Uterus (tissue), 4 donors: Measurements from ENCODE around the gene CHTOP. TPM values are rescaled to one million over a fixed set of nuclear protein-coding genes. Genes with fewer than 3 reads are reported as not detected.

Experiments
- DNase-seq, 2 donors: peaks; one replicate each; pipeline ENCODE4 v3.0.0-alpha.2; 2019 to 2020
- H3K27ac ChIP-seq, 2 donors: fragments of 200-600 bp; sonication (generic); 1 replicate in 1 of 2; 2 replicates in 1 of 2; pipeline ENCODE4 v1.5.1; 2016 to 2018
- H3K27me3 ChIP-seq, 2 donors: fragments of 200-600 bp; sonication (generic); one replicate each; pipeline ENCODE4 v1.5.1; 2018 to 2019; ENCODE audit warnings: control low read depth in 1 of 2
- H3K36me3 ChIP-seq, 2 donors: fragments of 200-600 bp; sonication (generic); one replicate each; pipeline ENCODE4 v1.5.1; 2019; ENCODE audit warnings: control low read depth in 1 of 2
- H3K4me1 ChIP-seq, 2 donors: fragments of 200-600 bp; sonication (generic); one replicate each; pipeline ENCODE4 v1.5.1; 2018 to 2019; ENCODE audit warnings: control low read depth in 1 of 2
- H3K4me3 ChIP-seq, 2 donors: fragments of 200-600 bp; sonication (generic); 1 replicate in 1 of 2; 2 replicates in 1 of 2; pipeline ENCODE4 v1.5.1; 2018 to 2019; ENCODE audit warnings: mild to moderate bottlenecking in 1 of 2
- H3K9me3 ChIP-seq, 2 donors: fragments of 200-600 bp; sonication (generic); one replicate each; pipeline ENCODE4 v1.5.1; 2019; ENCODE audit warnings: control low read depth in 1 of 2
- POLR2A ChIP-seq, 2 donors: fragments of 450-650 bp; IDR thresholded peaks; one replicate each; pipeline ENCODE4 v1.6.1; 2016; ENCODE audit warnings: antibody characterized with exemption in 2 of 2, mild to moderate bottlenecking in 1 of 2, moderate library complexity in 1 of 2
- intact Hi-C: fragments of 100-400 bp; cut with DNase I; formaldehyde crosslinking; loops from one replicate; pipeline ENCODE4 v1.15.1; 2023; ENCODE audit warnings: low total_unique reads
- total RNA-seq, 4 donors: library from RNA; depleted of rRNA in 3 of 4; stranded (reverse); fragments of >200 nt in 3 of 4; gene quantifications; one replicate each; pipeline versions ENCODE4 v1.1.0 to v1.2.4, GENCODE V29; 2014 to 2023
- TF ChIP-seq, protein P1 (sequence below), 4 experiments: fragments of 200-600 bp in 2 of 4; fragments of 450-650 bp in 2 of 4; sonication (generic) in 2 of 4; IDR thresholded peaks; one replicate each; pipeline ENCODE4 v1.5.1; 2016 to 2019; ENCODE audit warnings: antibody characterized with exemption in 4 of 4, mild to moderate bottlenecking in 2 of 4, moderate library complexity in 1 of 4
- donor health status: DM: yes; HTN: yes; CAD: no.

CHTOP gene
- total RNA-seq, 4 donors from 2014 or later, result 43.8 to 91.0 (median 70.8) TPM

DNA sequence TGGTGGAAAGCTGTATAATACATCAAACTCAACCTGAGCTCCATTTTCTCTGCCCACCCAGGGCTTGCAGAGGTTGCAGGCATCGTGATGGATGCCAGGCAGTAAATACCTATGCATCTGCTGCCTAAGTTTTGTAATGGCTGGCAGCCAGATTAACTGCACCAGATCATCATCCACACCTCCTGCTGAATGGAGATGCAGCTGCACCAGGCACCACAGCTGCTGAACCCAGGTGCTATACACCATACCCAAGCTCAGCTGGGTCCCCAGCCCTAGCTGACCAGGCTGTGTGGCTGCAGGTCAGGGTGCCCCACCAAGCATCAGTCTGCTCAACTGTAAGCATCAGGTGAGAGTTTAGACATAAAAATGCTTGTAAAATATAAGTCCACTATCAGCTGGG, 17.9 kb downstream of the CHTOP start:
- Histone ChIP-seq H3K27ac (no peak overlapping the region), H3K4me3 (no peak overlapping the region), H3K9me3 (no peaks in the 10 kb centered on the region), H3K27me3 (no peaks in the 10 kb centered on the region), H3K4me1 (no peaks in the 10 kb centered on the region), H3K36me3 (no peaks in the 10 kb centered on the region)
- TF ChIP-seq, protein P1, sequence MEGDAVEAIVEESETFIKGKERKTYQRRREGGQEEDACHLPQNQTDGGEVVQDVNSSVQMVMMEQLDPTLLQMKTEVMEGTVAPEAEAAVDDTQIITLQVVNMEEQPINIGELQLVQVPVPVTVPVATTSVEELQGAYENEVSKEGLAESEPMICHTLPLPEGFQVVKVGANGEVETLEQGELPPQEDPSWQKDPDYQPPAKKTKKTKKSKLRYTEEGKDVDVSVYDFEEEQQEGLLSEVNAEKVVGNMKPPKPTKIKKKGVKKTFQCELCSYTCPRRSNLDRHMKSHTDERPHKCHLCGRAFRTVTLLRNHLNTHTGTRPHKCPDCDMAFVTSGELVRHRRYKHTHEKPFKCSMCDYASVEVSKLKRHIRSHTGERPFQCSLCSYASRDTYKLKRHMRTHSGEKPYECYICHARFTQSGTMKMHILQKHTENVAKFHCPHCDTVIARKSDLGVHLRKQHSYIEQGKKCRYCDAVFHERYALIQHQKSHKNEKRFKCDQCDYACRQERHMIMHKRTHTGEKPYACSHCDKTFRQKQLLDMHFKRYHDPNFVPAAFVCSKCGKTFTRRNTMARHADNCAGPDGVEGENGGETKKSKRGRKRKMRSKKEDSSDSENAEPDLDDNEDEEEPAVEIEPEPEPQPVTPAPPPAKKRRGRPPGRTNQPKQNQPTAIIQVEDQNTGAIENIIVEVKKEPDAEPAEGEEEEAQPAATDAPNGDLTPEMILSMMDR (IDR thresholded peaks at IDR 0.05), result no peak
- no peak for TF ChIP-seq POLR2A (IDR thresholded peaks at IDR 0.05)
- DNase-seq, result no peak
- intact Hi-C loops, result no loop called here

- Histone ChIP-seq H3K36me3 (no peaks in the 10 kb centered on the region), H3K9me3 (no peaks in the 10 kb centered on the region), H3K4me3 (no peak overlapping the region), H3K27ac (peak overlapping the region in 1 of 2 donors; percentile 0), H3K4me1 (no peaks in the 10 kb centered on the region), H3K27me3 (no peaks in the 10 kb centered on the region)
- TF ChIP-seq POLR2A (IDR thresholded peaks at IDR 0.05), result no peak
- TF ChIP-seq, protein P1 (IDR thresholded peaks at IDR 0.05), result no peak
- no peak for DNase-seq
- intact Hi-C loops, result no loop called here
Observed at GRCh38 chr1:153652805-153653500, 19.1 kb downstream of the CHTOP start.

DNA sequence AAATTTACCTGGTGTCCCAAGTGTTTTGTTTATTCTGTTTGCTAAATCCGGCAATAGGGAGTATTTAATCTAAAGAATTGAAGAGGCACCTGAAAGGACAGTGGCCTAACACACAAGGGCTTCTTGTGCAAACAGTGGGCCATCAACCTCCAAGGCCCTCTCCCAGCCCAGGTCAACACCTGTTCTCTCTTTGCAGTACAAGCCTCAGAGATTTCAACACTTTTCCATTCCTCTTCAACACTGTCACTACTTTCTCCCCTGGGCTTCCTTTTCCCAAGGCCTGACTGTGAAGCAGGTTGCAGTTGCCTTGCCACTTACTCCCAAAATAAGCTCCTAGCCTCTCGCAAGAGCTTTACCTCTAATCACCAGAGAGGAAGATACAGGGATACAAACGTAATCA, 21.5 kb downstream of the CHTOP start:
- no peak for TF ChIP-seq POLR2A (IDR thresholded peaks at IDR 0.05)
- TF ChIP-seq, protein P1 (IDR thresholded peaks at IDR 0.05), result no peak
- Histone ChIP-seq H3K27me3 (no peaks in the 10 kb centered on the region), H3K4me1 (peaks cover 4 to 9% of the 10 kb centered on the region in 2 donors), H3K4me3 (no peak overlapping the region), H3K36me3 (no peaks in the 10 kb centered on the region), H3K27ac (no peak overlapping the region), H3K9me3 (no peaks in the 10 kb centered on the region)
- intact Hi-C loops, result no loop called here
- DNase-seq, result no peak

GRCh38 chr1:153658400-153659174, 24.7 kb downstream of the CHTOP start, which contains the start of gene SNAPIN:
Gene SNAPIN (plus strand): TSS chr1:153658703. CDS start chr1:153658744, 41 bp downstream.
- intact Hi-C loops, result no loop called here

More at GRCh38 chr1:153658400-153659174, 24.7 kb downstream of the CHTOP start, which contains the start of gene SNAPIN:
- H3K27ac ChIP-seq, result peak within 1 kb of the TSS; percentile 98
- peak; percentile 90 to 93 for DNase-seq
- H3K9me3 ChIP-seq, result no peaks in the 10 kb centered on the region
- no peaks in the 10 kb centered on the region for H3K27me3 ChIP-seq
- TF ChIP-seq, protein P1 (IDR thresholded peaks at IDR 0.05), result peak in 3 of 4 experiments; percentile 22 to 32 (median 25)
- TF ChIP-seq POLR2A (IDR thresholded peaks at IDR 0.05), result peak; percentile 57 to 65
- peak within 1 kb of the TSS; percentile 92 to 94 for H3K4me3 ChIP-seq
- peaks cover 4 to 9% of the 10 kb centered on the region in 2 donors for H3K4me1 ChIP-seq
- no peaks in the 10 kb centered on the region for H3K36me3 ChIP-seq
